Gastroesophageal sphincter (tissue), 4 donors: ENCODE data around the gene TFB2M. TPM values are rescaled to one million over a fixed set of nuclear protein-coding genes. Genes with fewer than 3 reads are reported as not detected.

Source experiments
- ATAC-seq: fragments of 150-250 bp; one replicate; pipeline ENCODE4 v1.9.1; 2016; ENCODE audit warnings: mild to moderate bottlenecking, moderate library complexity
- H3K27ac ChIP-seq, 4 donors: fragments of 200-600 bp; sonication (generic) in 3 of 4; 1 replicate in 3 of 4; 2 replicates in 1 of 4; pipeline ENCODE4 v1.5.1; 2016 to 2019
- H3K27me3 ChIP-seq: fragments of 200-600 bp; sonication (generic); one replicate; pipeline ENCODE4 v1.5.1; 2019
- H3K36me3 ChIP-seq, 2 donors: fragments of 200-600 bp; sonication (generic); one replicate each; pipeline ENCODE4 v1.5.1; 2019; ENCODE audit warnings: control low read depth in 1 of 2
- H3K4me1 ChIP-seq, 3 donors: fragments of 200-600 bp; sonication (generic); 1 replicate in 2 of 3; 2 replicates in 1 of 3; pipeline ENCODE4 v1.5.1; 2016 to 2019; ENCODE audit warnings: control low read depth in 2 of 3
- H3K4me3 ChIP-seq, 2 donors: fragments of 200-600 bp; sonication (generic); one replicate each; pipeline ENCODE4 v1.5.1; 2019; ENCODE audit warnings: mild to moderate bottlenecking in 1 of 2, moderate library complexity in 1 of 2
- H3K9me3 ChIP-seq, 3 donors: fragments of 200-600 bp; sonication (generic); one replicate each; pipeline ENCODE4 v1.5.1; 2017 to 2019; ENCODE audit warnings: control low read depth in 2 of 3
- CTCF ChIP-seq, 4 experiments: fragments of 200-600 bp in 2 of 4; fragments of 450-650 bp in 2 of 4; sonication (generic) in 1 of 4; IDR thresholded peaks; one replicate each; pipeline ENCODE4 v1.5.1; 2017 to 2019; ENCODE audit warnings: antibody characterized with exemption in 4 of 4, mild to moderate bottlenecking in 2 of 4, moderate library complexity in 2 of 4
- EP300 ChIP-seq: sonication (generic); formaldehyde crosslinking; IDR thresholded peaks from one replicate; pipeline ENCODE4 v1.6.1; 2017; ENCODE audit warnings: antibody characterized with exemption, mild to moderate bottlenecking
- POLR2A ChIP-seq, 2 donors: fragments of 450-650 bp; IDR thresholded peaks; one replicate each; pipeline ENCODE4 v1.6.1; 2017; ENCODE audit warnings: antibody characterized with exemption in 2 of 2, mild to moderate bottlenecking in 2 of 2, moderate library complexity in 1 of 2
- POLR2AphosphoS5 ChIP-seq: sonication (generic); formaldehyde crosslinking; IDR thresholded peaks from one replicate; pipeline ENCODE4 v1.6.1; 2017; ENCODE audit warnings: antibody characterized with exemption
- WGBS, 2 donors: methylation state at CpG; one replicate each; pipeline ENCODE4 v1.1.5; 2018; ENCODE audit warnings: low coverage in 1 of 2; 5-methylcytosine and 5-hydroxymethylcytosine counted together
- total RNA-seq, 4 donors: library from RNA; depleted of rRNA; stranded (reverse); fragments of >200 nt; gene quantifications; one replicate each; pipeline ENCODE4 v1.1.0, GENCODE V29; 2016

The TFB2M gene
- total RNA-seq, 4 donors from 2014 or later, result 7.4 to 12.8 (median 10.2) TPM

DNA sequence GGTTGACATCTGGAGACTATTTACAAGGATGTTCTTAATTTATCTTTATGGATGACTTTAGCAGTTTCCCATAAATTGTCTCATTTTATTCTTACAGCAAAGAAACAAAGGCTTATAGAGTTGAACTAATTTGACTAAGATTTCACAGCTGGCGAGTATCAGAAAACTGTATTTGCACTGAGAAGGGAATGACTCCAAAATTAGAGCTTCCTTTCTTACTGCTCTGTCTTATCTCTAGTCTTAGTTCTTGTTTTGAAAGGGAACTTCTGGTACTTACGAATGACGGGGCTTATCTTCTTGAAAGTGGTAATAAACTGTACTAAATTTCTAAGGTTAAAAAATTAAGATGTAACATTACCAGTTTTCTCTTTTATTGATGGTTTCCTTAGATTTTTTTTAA, 13.8 kb upstream of the TFB2M start:
- no peaks in the 10 kb centered on the region for H3K36me3 ChIP-seq
- H3K4me3 ChIP-seq, result no peak overlapping the region
- H3K27me3 ChIP-seq, result no peaks in the 10 kb centered on the region
- H3K4me1 ChIP-seq, result peaks cover 39 to 92% (median 45%) of the 10 kb centered on the region in 3 donors
- no peak for TF ChIP-seq EP300
- no peak for TF ChIP-seq CTCF (IDR thresholded peaks at IDR 0.05)
- no peak for TF ChIP-seq POLR2AphosphoS5
- TF ChIP-seq POLR2A (IDR thresholded peaks at IDR 0.05), result no peak
- peak overlapping the region; percentile 71 to 84 (median 78) for H3K27ac ChIP-seq
- ATAC-seq, result no peak
- WGBS, 2 donors, result 4 to 7% methylated on average over 3 of the region's 3 CpGs
- no peaks in the 10 kb centered on the region for H3K9me3 ChIP-seq

DNA sequence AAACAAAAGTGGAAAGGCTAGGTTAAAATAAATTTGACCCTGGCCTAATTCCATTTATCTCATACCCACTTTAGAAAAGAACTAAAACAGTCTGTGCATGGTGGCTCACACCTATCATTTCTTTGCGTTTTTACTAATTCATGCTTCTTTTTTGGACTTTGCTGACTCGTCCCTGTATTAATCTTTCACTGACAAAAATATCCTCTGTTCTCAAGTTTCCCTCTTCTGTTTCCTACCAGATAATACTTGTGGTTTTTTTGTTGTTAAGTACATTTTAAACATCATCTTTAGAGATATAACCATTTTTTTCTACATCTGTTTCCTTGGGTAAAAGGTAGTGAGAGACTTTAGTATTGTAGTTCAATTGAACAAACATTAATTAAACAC, 11.7 kb upstream of the TFB2M start:
- H3K4me3 ChIP-seq, result no peak overlapping the region
- H3K27ac ChIP-seq, result peak overlapping the region; percentile 71 to 84 (median 78)
- TF ChIP-seq CTCF (IDR thresholded peaks at IDR 0.05), result no peak
- H3K9me3 ChIP-seq, result no peaks in the 10 kb centered on the region
- H3K27me3 ChIP-seq, result no peaks in the 10 kb centered on the region
- WGBS, 2 donors, result 14 to 20% methylated on average over 2 of the region's 2 CpGs
- H3K36me3 ChIP-seq, result no peaks in the 10 kb centered on the region
- H3K4me1 ChIP-seq, result peaks cover 24 to 89% (median 30%) of the 10 kb centered on the region in 3 donors
- no peak for ATAC-seq

DNA sequence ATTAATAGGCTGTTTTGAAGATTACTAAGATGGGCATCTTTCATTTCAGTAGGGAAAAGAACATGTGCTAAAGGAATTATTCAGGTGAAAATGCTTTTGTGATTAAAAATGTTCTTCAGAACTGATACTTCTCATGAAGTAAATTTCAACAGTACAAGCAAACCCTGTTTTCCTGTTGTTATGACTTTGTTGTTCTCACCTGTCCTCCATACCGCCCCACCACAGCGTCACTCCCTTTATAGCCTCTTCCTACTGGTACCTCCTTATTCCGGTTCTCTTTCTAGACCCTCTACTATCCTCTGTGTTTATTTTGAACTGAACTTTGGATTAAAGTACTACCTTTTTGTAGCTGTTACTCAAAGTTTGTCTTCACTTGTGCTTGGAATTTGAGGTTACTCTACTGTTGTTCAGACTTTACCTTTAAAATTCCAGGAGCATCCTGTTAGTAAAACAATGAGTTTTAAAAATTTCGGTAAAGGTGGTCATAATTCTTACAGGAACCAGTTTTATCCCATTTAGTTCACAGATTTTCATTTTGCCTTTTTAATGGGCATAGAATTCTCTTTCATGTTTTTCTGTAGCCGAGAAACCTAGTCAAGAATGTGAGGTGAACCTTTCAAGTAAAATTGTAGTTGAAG, 11.1 kb upstream of the TFB2M start:
- no peak for TF ChIP-seq POLR2A (IDR thresholded peaks at IDR 0.05)
- no peak for TF ChIP-seq CTCF (IDR thresholded peaks at IDR 0.05)
- TF ChIP-seq POLR2AphosphoS5, result no peak
- TF ChIP-seq EP300, result no peak
- Histone ChIP-seq H3K4me3 (no peak overlapping the region), H3K27me3 (no peaks in the 10 kb centered on the region), H3K4me1 (peaks cover 24 to 89% (median 31%) of the 10 kb centered on the region in 3 donors), H3K36me3 (no peaks in the 10 kb centered on the region), H3K9me3 (no peaks in the 10 kb centered on the region), H3K27ac (peak overlapping the region; percentile 71 to 84 (median 78))
- 60 to 71% methylated on average over 4 to 5 of the region's 5 CpGs for WGBS, 2 donors
- ATAC-seq, result no peak

DNA sequence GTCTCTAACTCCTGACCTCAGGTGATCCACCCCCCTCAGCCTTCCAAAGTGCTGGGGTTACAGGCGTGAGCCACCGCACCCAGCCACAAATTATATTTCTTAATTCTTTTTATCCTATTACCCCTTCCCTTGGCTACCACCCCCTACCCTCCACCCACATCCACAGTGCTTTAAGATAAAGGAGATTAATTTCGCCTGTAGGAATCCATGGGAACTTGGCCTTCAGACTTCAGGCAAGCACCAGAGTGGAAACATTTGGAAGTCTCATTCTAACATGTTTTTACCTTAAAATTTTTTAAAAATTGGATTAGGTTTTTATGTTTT, 10.6 kb upstream of the TFB2M start:
- Histone ChIP-seq H3K36me3 (no peaks in the 10 kb centered on the region), H3K27ac (peak overlapping the region; percentile 71 to 84 (median 78)), H3K4me1 (peaks cover 26 to 89% (median 29%) of the 10 kb centered on the region in 3 donors), H3K9me3 (no peaks in the 10 kb centered on the region), H3K4me3 (no peak overlapping the region), H3K27me3 (no peaks in the 10 kb centered on the region)
- TF ChIP-seq EP300, result no peak
- TF ChIP-seq POLR2A (IDR thresholded peaks at IDR 0.05), result no peak
- no peak for TF ChIP-seq POLR2AphosphoS5
- no peak for TF ChIP-seq CTCF (IDR thresholded peaks at IDR 0.05)
- ATAC-seq, result no peak
- WGBS, 2 donors, result 77 to 94% methylated on average over 3 of the region's 3 CpGs

DNA sequence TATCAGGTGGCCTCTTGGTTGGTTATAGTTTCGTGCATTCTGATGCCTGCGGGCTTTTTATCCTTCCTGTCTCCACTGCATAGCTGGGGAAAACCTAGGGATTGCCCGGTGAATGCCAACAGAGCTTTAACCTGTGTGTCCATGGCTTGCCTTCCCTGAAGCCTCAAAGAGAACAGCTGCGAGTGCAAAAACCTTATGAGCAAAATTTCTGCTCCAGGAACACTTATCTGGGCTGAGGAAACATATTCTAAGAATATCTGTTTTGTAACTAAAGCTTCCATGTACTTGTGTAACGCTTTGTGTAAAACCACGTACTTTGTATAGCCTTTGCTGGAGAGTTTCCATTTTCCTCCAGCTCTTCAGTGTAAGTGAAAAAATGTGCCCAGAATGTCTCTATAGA, 7.4 kb upstream of the TFB2M start:
- no peak for TF ChIP-seq POLR2A (IDR thresholded peaks at IDR 0.05)
- TF ChIP-seq POLR2AphosphoS5, result no peak
- TF ChIP-seq EP300, result no peak
- no peak for TF ChIP-seq CTCF (IDR thresholded peaks at IDR 0.05)
- no peaks in the 10 kb centered on the region for H3K36me3 ChIP-seq
- H3K27ac ChIP-seq, result peak overlapping the region; percentile 68 to 99 (median 85)
- no peaks in the 10 kb centered on the region for H3K9me3 ChIP-seq
- peaks cover 10 to 88% (median 15%) of the 10 kb centered on the region in 3 donors for H3K4me1 ChIP-seq
- no peak overlapping the region for H3K4me3 ChIP-seq
- H3K27me3 ChIP-seq, result no peaks in the 10 kb centered on the region
- ATAC-seq, result peak; percentile 54
- WGBS, 2 donors, result 23 to 30% methylated on average over 6 of the region's 6 CpGs
